SK-N-MC (cell line): ENCODE measurements around the gene ITGA11.

Experiments
- DNase-seq: peaks from one replicate; pipeline ENCODE4 v3.0.0-alpha.2; 2011; ENCODE audit warnings: low read depth, low spot score
- H3K27ac ChIP-seq: fragments of 200-600 bp; sonication (generic); 2 replicates; pipeline ENCODE4 v1.5.1; 2016; ENCODE audit warnings: mixed run types
- H3K36me3 ChIP-seq: fragments of 200-600 bp; sonication (generic); 2 replicates; pipeline ENCODE4 v1.6.1; 2017; ENCODE audit warnings: antibody characterized with exemption, low read length, mixed read lengths; ENCODE audit not compliant: insufficient read depth
- H3K4me3 ChIP-seq: fragments of 200-600 bp; sonication (generic); 2 replicates; pipeline ENCODE4 v1.5.1; 2016
- H3K9ac ChIP-seq: fragments of 200-600 bp; sonication (generic); 2 replicates; pipeline ENCODE4 v1.8.0; 2017; ENCODE audit warnings: mixed run types, mixed read lengths; ENCODE audit not compliant: insufficient read length
- H3K9me3 ChIP-seq: fragments of 200-600 bp; sonication (generic); 2 replicates; pipeline ENCODE4 v1.6.1; 2017; ENCODE audit warnings: low read depth, mild to moderate bottlenecking, antibody characterized with exemption, low read length, moderate library complexity, mixed read lengths
- EZH2 ChIP-seq: fragments of 200-600 bp; sonication (generic); IDR thresholded peaks from one replicate; pipeline ENCODE4 v1.6.1; 2017; ENCODE audit warnings: antibody characterized with exemption
- FOXP2 ChIP-seq: optimal IDR thresholded peaks from 2 replicates; pipeline ENCODE3; 2011; ENCODE audit warnings: mild to moderate bottlenecking, moderate library complexity; ENCODE audit not compliant: insufficient read depth; ENCODE audit errors: extremely low read length, control extremely low read depth
- POLR2AphosphoS5 ChIP-seq: IDR thresholded peaks from 2 replicates; pipeline ENCODE4 v1.6.1; 2012; ENCODE audit warnings: mild to moderate bottlenecking, low read depth, low read length, borderline replicate concordance

ITGA11 gene

GRCh38 chr15:68431792-68432401, at the start of gene ITGA11:
TSS of gene ITGA11 (minus strand) at chr15:68432163. CDS start at chr15:68432066, 97 bp downstream.
- DNase-seq = no peak
- Histone ChIP-seq H3K4me3 (peak within 1 kb of the TSS; percentile 80), H3K36me3 (no peaks in the 10 kb centered on the region), H3K27ac (no peak within 1 kb of the TSS), H3K9ac (peak within 1 kb of the TSS; percentile 47), H3K9me3 (no peaks in the 10 kb centered on the region)
- TF ChIP-seq POLR2AphosphoS5 (no peak), FOXP2 (no peak), EZH2 (no peak)

GRCh38 chr15:68481321-68481720, 49.4 kb upstream of the ITGA11 start:
- Histone ChIP-seq H3K36me3 (no peaks in the 10 kb centered on the region), H3K9ac (no peak overlapping the region), H3K4me3 (no peak overlapping the region), H3K9me3 (no peaks in the 10 kb centered on the region), H3K27ac (no peak overlapping the region)
- TF ChIP-seq FOXP2 (no peak), POLR2AphosphoS5 (no peak), EZH2 (no peak)
- no peak for DNase-seq

- Histone ChIP-seq H3K36me3 (no peaks in the 10 kb centered on the region), H3K4me3 (no peak overlapping the region), H3K9ac (no peak overlapping the region), H3K27ac (no peak overlapping the region), H3K9me3 (no peaks in the 10 kb centered on the region)
- no peak for TF ChIP-seq POLR2AphosphoS5
- no peak for TF ChIP-seq FOXP2
- TF ChIP-seq EZH2 = no peak
- DNase-seq = no peak
Observed at GRCh38 chr15:68480296-68480695, 48.3 kb upstream of the ITGA11 start.

- Histone ChIP-seq H3K9ac (no peak overlapping the region), H3K36me3 (no peaks in the 10 kb centered on the region), H3K4me3 (no peak overlapping the region), H3K27ac (no peak overlapping the region), H3K9me3 (no peaks in the 10 kb centered on the region)
- TF ChIP-seq POLR2AphosphoS5 (no peak), EZH2 (no peak), FOXP2 (no peak)
- DNase-seq = no peak
Observed at GRCh38 chr15:68479870-68480269, 47.9 kb upstream of the ITGA11 start.

- H3K9ac ChIP-seq = no peak overlapping the region
- no peak overlapping the region for H3K4me3 ChIP-seq
- H3K36me3 ChIP-seq = no peaks in the 10 kb centered on the region
- H3K9me3 ChIP-seq = no peaks in the 10 kb centered on the region
- DNase-seq = no peak
- no peak overlapping the region for H3K27ac ChIP-seq
- no peak for TF ChIP-seq POLR2AphosphoS5
- TF ChIP-seq EZH2 = no peak
- TF ChIP-seq FOXP2 = no peak
Observed at GRCh38 chr15:68479406-68479805, 47.4 kb upstream of the ITGA11 start.

- no peak overlapping the region for H3K4me3 ChIP-seq
- no peak overlapping the region for H3K9ac ChIP-seq
- no peaks in the 10 kb centered on the region for H3K36me3 ChIP-seq
- H3K27ac ChIP-seq = no peak overlapping the region
- DNase-seq = no peak
- TF ChIP-seq POLR2AphosphoS5 = no peak
- no peaks in the 10 kb centered on the region for H3K9me3 ChIP-seq
Observed at GRCh38 chr15:68478853-68479252, 46.9 kb upstream of the ITGA11 start.

- no peaks in the 10 kb centered on the region for H3K36me3 ChIP-seq
- H3K9ac ChIP-seq = no peak overlapping the region
- no peak overlapping the region for H3K27ac ChIP-seq
- H3K4me3 ChIP-seq = no peak overlapping the region
- TF ChIP-seq FOXP2 (no peak), EZH2 (no peak), POLR2AphosphoS5 (no peak)
- H3K9me3 ChIP-seq = no peaks in the 10 kb centered on the region
- no peak for DNase-seq
Observed at GRCh38 chr15:68475449-68475848, 43.5 kb upstream of the ITGA11 start.

GRCh38 chr15:68471541-68471940, 39.6 kb upstream of the ITGA11 start:
- TF ChIP-seq EZH2 (no peak), FOXP2 (no peak), POLR2AphosphoS5 (no peak)
- Histone ChIP-seq H3K36me3 (no peaks in the 10 kb centered on the region), H3K4me3 (no peak overlapping the region), H3K27ac (no peak overlapping the region), H3K9ac (no peak overlapping the region), H3K9me3 (no peaks in the 10 kb centered on the region)
- DNase-seq = no peak

GRCh38 chr15:68470976-68471375, 39.0 kb upstream of the ITGA11 start:
- TF ChIP-seq EZH2 = no peak
- no peak for TF ChIP-seq FOXP2
- no peak for TF ChIP-seq POLR2AphosphoS5
- H3K4me3 ChIP-seq = no peak overlapping the region
- no peak for DNase-seq
- H3K9me3 ChIP-seq = no peaks in the 10 kb centered on the region
- no peaks in the 10 kb centered on the region for H3K36me3 ChIP-seq
- no peak overlapping the region for H3K27ac ChIP-seq
- H3K9ac ChIP-seq = no peak overlapping the region

GRCh38 chr15:68470049-68470742, 38.2 kb upstream of the ITGA11 start:
- no peak overlapping the region for H3K27ac ChIP-seq
- H3K9ac ChIP-seq = no peak overlapping the region
- no peaks in the 10 kb centered on the region for H3K36me3 ChIP-seq
- no peak overlapping the region for H3K4me3 ChIP-seq
- no peak for TF ChIP-seq FOXP2
- no peak for TF ChIP-seq EZH2
- TF ChIP-seq POLR2AphosphoS5 = no peak
- no peak for DNase-seq
- H3K9me3 ChIP-seq = no peaks in the 10 kb centered on the region
